Fibroblast of skin of back (primary cell): ENCODE measurements around the gene TSPY3. TPM values are rescaled to one million over a fixed set of nuclear protein-coding genes. Genes with fewer than 3 reads are reported as not detected.
"Not testable (repeated sequence)": the region's sequence is repeated elsewhere in the genome, so short reads cannot be mapped to it uniquely, and the experiment has no call there.

Experiments used
- DNase-seq: peaks from one replicate; pipeline ENCODE4 v3.0.0-alpha.2; 2013
- polyA plus RNA-seq, 2 experiments: library from polyadenylated mRNA; unstranded; fragments of 120-200 nt; gene quantifications; one replicate each; pipeline ENCODE4 v1.2.1, GENCODE V29; 2013; ENCODE audit not compliant: insufficient read length in 2 of 2

Gene TSPY3, protein sequence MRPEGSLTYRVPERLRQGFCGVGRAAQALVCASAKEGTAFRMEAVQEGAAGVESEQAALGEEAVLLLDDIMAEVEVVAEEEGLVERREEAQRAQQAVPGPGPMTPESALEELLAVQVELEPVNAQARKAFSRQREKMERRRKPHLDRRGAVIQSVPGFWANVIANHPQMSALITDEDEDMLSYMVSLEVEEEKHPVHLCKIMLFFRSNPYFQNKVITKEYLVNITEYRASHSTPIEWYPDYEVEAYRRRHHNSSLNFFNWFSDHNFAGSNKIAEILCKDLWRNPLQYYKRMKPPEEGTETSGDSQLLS
- polyA plus RNA-seq (2013, experiment 1 of 2; ENCODE audit: insufficient read length), result not detected
- not detected for polyA plus RNA-seq (2013, experiment 2 of 2; ENCODE audit: insufficient read length)

DNA sequence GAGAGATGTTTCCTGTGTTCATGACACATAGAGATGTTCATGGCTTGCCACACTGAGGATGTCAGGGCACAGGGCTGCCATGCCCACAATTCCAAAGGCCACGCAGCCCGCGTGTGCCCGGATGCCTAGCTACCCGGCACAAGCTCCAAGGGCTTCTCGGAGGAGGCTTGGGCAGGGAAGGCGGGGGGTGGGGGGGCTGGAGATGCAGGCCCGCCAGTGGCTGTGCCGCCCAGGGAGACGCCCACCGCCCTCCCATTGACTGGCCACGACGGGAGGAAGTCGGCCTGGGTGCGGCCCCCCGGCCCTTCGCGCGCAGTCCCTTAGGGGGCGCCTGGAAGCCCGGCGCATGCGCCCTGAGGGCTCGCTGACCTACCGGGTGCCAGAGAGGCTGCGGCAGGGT is at the start of gene TSPY3:
Gene TSPY3, plus strand, starts transcription at position 301 of the 400 bp plus-strand sequence. Its CDS starts 46 bp downstream, at position 347.
- DNase-seq, result not testable (repeated sequence)

DNA sequence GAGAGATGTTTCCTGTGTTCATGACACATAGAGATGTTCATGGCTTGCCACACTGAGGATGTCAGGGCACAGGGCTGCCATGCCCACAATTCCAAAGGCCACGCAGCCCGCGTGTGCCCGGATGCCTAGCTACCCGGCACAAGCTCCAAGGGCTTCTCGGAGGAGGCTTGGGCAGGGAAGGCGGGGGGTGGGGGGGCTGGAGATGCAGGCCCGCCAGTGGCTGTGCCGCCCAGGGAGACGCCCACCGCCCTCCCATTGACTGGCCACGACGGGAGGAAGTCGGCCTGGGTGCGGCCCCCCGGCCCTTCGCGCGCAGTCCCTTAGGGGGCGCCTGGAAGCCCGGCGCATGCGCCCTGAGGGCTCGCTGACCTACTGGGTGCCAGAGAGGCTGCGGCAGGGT is 40.7 kb upstream of the TSPY3 start, which contains the start of gene TSPY8:
Gene TSPY8, plus strand, starts transcription at position 301 of the 400 bp plus-strand sequence. Its CDS starts 46 bp downstream, at position 347.
- DNase-seq, result not testable (repeated sequence)

DNA sequence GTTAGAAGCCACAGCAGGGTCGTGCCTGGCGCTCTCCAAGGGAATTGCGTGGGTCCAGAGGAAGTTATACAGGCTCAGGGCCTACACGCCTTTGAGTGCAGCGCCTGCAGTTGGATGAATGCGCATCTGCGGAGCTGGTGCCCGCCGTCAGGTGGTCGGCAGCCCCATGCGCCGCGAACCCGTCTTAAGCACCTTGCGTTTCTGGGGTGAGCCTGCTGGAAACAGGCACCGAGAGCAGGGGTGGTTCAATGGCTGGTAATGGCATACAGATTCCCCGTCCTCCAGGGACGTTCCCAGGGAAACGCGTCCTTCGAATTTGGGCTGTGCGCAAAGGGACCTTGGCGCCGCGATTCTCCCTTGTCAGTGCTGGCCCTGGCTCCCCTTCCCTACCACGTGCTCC is 1.7 kb upstream of the TSPY3 start:
- not testable (repeated sequence) for DNase-seq
